T-helper 22 cell (primary cell): ENCODE data around the gene SMAD6.

Experiments
- DNase-seq: peaks from one replicate; pipeline ENCODE4 v3.0.0-alpha.2; 2020; ENCODE audit warnings: low read depth

SMAD6 gene

DNA sequence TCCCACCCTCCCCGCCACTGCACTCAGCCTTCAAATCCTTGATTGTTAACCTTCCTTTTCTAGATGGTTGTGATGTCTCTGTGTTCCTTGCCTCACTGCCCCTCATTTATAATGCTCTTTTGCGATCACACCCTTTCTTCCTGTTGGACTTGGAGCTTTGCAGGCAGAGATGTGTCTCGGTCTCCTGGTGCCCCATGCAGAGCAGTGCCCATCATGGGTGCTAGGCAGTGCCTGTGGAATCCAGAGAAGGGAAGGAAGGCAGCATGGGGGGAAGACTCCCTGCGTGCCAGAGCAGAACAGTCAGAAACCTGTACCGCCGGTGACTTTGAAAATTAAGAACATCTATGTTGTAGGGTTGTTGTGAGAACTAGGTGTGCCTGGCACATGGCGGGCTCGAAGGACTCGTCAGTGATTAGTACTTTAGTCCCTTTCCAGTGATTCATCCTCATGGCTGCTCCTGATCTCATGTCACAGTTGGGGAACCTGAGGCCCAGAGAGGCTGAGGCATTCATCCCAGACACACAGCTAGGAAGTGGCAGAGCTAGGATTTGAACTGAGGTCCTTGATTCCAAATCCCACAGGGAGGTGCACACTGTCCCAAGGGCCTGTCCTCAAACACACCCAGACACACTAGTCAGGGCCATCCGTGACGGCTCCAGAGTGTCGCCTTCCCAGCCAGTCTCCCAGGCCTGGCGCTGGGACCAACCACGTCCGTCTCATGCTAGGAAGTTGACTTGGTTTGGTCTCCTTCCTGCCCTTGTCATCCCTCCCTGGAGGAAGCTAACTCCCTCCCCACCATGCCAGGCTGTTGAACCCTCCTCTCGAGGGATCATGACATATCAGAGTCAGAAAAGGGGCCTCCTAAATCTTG lies 58.3 kb downstream of the SMAD6 start:
- no peak for DNase-seq

DNA sequence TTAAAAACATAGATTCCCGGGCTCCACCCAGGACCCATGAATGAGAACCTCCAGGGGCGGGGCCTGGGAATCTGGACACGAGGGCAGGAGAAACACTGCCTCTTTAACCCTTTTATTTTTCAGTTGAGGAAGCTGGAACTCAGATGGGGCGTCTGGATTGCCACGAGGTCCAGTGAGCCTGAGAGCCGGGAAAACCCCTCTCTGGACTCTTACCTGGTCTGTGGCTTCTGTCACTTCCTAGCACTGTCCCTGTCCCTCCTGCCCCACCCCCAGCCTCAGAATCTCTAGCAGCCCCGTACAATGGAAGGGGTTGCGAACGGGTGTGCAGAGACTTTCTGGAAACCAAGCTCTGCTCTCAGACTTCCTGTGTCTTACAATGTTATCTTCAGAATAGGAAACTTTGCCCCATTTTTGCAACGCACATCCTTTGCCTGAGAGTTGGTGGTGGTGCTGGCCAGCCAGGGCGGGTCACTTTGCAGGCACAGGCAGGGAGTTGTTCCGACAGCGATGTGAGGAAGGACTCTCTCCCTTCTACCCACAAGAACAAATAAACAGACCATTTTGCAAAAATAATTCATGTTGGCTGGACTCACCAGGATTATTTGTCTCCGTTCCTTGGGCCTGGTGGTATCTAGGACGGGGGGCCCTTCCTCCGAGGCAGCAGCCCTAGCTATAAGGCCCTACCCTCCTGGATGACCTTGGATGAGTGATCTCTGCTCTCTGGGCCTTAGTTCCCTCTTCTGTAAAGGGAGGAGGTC lies 59.1 kb downstream of the SMAD6 start:
- DNase-seq = no peak

DNA sequence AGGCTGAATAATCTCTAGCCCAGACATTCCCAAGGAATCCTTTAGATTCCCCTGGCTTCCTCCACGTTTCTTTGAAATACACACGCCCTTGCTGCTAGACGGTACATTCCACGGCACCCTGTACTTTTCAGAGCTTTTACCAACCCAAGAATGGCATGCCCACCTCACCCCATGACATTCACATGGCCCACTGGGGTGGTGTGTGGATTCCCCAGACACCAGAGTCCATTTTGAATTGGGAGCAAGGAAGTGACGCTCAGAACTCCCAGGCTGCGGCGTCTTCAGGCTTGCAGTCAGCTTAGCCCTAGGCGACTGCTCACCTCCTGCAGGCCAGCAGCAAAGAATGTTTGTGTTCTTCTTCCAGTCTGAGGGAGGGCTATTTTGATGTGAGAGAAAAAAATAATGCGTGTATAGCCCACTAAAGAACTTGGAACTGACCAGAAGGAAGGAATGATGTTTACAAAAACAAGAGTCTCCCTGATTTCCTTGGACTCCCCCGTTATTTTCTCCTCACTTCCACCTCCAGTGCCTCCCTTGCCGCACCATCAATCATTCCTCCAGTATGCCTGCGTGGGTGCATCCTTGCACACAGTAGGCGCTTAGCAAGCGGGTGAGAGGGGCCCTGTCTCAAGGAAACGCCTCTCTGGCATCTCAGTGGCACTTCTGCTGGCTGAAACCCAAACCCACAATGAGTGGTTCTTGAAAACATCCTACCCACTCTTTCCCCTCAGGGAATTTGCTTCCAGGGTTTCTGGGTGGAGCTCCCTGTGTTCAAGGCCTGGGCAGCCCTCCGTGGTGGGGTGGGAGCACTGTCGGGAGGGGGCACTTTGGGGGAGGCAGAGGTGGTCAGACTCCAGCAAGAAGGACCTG lies 59.9 kb downstream of the SMAD6 start:
- DNase-seq = no peak

DNA sequence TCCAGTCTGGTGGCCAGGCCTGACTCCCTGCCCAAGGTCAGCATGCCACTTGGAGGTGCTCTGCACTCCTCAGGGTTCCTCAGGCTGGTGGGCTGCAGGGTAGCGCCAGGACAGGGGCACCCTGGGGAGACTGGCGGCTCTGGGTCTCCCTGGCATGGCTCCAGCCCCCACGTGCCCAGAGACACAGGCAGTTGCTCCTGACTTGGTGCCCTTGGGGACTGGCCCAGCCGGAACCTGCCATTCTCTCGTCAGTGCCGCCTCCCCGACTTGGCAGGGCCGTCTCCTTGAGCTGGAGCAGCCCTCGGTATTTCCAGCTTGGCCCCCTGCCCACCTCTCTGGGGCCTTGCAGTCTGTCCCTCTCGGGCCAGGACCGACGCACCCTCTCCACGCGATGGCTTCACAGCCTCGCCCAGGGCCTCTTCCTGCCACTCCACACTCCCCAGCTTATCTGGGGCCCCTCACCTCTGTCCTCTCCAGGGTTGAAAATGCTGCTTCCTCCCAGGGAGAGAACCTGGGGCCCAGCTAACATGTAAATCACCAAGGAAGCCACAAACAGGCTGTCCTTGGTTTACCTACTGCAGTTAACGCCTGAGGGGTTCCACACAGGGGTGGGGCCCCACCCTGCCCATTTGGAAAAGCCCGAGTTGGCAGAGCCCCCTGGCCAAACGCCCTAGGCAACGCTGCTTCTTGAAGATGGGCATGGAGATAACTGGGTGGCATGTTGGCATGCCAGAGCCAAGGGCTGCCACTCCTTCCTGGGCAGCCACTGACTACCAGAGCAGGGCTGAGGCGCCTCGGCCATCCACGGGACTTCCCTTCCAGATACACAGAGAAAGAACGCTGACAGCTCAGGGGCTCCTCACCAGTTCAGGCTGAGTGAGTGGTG lies 61.4 kb downstream of the SMAD6 start:
- no peak for DNase-seq

DNA sequence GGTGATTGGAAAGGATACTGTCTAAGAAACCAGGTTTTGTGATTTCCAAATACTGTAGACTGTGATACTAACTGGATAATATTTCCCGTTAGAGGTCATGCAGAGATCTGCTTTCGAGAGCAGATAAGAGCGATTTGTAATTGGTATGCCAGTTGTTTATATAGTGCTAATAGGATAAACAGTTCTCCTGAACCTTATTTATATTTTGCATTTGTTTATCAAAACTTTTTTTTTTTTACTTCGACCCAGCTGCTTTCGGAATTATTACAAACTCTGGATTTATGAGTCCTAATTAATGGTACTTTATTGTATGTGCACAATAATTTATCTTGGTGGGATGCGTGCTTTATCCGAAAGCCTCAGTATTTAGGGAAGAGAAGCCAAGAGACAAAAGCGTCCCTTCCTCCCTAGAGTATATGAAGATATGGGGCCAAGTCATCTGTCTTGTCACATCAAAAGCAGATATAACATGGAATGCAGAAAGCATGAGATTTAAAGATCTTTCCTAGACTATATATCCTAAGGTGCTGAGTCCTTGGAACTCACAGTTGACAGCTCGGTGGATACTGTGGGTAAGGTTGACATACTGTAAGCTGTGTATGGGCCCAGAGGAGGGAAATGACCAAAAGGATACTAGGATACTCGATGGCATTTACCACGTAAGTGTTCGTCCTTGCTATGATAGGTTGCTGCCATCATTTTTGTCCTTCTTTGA lies 62.2 kb downstream of the SMAD6 start:
- DNase-seq = no peak

DNA sequence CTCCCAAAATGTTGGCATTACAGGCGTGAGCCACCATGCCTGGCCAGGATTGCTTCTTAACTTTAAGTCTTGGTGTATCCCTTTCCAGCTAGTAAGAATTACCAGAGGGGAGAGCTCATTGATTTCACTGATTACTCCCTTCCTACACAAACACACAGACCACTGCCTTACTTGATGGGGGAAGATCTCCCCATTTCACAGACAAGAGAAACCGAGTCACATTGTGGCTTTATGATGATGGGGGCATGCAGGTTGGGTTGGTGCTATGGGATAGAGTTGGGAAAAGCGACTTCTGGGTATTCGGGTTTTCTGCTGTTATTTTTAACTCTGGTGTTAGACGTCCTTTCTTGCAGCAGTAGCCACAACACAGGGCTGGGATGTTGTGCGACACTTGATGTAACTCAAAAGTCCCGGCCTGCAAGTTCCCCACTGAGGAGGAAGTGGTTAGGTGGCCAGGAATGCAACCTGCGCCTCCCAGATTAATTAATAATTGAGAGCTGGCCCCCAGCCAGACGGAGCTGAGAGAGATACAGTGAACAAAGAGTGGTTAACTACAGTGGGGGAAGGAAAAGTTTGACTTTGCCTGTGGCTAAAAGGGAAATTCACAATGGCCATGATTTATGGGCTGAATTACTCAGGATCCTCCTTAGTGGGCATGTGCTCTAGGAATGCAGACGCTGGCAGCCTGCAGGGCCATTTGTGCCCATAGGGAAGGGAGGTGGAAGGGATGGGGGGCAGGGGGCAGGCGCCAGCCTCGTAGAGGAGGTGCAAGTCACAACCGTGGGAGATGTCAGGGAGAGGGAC lies 63.6 kb downstream of the SMAD6 start:
- DNase-seq = no peak

DNA sequence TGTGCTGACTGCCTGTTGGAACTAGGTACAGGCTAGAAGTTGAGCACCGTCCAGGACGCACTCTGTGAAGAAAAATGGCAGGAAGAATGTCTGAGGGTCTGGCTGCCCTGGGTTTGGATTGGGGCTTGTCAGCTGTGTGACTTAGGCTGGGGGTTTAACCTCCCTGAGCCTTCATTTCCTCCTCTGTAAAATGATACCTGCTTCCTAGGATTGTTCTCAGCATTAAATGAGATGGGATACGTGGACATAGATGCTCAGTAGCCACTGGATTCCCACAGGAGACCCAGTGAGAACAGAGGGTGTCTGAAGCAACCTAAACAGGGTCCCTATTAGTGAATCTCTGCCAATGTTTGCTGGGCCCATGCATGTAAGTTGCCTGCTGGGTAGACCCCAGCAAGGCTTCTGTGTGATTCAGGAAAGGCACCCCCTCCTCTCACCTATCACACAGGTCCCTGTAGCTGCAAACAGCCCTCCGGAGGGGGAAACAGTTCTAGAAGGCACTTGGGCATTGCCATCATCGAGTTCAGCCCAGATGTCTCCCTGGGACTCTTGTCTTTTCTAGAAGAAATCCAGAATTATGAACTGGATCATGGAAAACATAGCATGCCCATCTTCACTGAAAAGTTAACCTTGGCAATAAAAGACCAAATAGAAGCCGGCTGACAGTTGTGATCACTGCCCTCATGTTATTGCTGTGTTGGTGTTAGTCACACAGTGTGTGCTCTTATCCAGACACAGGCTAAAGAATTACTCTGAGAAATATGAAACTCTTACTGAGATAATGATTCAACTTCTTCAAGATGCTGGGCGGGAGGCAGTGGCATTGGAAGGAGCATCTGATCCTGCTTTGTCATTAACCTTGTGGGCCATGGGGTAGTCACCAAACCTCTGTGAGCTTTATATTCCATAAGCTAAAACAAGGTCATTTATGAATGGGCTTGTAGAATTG lies 64.5 kb downstream of the SMAD6 start:
- DNase-seq = no peak

DNA sequence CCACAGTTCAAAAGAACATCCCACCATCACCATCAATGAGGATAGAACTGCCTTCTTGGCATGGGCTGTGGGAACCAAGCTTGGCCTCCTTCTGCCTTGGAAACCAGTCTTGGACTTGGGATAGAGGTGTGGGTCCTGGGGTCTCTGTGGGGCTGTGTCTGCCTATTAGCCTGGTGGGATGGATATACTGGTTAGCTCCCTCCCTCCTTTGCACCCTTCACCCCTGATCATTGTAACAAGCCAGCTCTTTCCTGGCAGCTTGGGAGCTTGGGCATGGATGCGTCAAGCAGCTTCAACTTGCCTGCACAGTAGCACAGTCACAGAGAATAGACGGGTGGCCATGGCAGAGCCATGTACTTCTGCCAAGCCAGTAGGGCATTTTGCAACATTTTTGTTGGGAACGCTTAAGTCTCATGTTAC lies 65.2 kb downstream of the SMAD6 start:
- no peak for DNase-seq

DNA sequence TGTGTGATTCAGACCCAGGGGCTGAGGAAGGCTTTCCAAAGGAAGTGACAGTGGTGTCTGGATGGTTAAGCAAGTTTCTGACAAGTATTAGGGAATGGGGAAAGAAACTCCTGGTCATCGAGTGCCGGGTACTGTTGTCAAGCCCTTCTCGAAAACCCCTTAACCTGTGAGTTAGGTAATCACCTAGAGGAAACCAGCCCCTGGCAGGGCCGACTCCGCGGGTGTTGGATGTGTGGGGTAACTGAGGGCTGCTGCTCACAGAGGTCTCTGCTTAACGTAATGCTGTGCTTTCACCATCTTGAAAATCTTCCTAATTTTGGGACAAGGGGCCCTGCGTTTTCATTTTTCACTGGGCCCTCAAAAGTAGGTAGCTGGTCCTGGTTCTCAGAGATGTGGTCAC lies 67.0 kb downstream of the SMAD6 start:
- no peak for DNase-seq

DNA sequence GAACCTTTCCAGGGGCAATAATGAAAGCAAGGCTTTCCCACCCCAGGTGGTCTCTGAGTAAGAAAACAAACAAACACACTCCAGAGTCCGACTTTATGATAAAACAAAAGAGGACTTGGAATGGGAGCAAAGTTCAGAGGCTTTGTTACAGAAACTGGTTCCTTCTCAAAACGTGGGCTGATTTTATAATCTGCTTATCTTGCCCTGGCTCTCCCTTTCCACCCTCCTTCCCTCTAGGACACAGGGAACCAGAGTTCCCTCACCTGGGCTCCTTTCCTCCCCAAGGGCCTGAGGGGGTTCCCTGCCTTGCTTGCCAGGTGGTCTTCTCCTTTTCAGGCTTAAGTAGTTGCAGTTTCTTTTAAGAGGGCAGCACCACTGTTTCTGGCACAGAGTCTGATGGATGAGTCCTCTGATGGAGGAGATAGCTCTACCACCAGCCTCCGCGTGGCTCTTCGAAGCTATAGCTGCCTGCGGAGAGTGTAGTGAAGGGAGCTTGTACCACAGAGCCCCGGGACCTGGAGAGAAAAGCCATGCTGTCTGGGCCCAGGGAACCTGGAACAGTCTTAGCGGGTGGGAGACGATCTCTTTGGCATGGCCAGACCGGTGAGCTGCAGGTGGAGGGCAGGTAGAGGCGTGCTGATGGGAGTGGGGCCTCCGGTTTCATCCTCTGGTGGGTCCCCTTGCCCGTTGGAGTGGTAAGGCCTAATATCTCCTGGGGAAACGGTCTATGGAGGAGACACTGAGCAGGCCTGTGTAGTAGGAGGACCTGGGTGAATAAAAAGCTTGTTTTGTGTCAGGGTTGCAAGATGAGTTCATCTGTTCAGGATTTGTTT lies 68.7 kb downstream of the SMAD6 start:
- no peak for DNase-seq

DNA sequence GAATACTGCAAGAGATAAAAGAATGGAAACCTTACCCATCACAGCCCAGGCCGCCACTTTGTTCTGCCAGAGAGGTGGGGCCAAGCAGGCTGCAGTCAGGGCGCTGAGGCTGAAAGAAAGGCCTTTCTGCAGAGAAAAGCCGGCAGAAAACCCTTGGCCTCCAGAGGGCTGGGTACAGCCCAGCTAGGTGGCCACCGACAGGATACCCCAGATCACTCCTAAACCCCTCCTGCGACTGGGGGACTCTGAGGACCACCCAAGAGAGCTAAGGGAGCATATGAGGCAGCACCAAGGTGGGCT lies 69.3 kb downstream of the SMAD6 start:
- DNase-seq = no peak

DNA sequence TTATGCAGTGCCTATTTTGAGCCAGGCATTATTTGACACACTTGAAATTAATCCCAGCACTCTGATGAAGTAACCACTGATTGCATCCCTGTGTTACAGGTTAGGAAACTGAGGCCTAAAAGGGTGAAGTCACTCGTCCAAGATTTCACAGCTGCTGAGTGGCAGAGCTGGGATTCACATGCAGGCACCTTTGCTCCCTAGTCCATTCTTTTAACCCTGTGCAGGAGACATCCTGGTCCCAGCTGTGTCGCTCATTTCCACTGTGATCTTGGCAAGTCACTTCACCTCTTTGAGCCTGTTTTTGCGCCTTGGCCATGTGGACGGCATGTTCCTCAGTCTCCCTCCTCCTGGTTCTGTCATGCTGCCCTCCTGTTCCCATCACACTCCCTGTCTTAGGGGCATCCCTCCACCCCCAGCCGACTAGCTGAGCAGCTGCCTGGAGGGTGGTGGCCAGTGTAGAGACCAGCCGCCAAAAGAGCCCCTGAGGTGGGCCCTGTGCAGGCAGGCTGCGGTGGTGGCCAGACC lies 70.6 kb downstream of the SMAD6 start:
- DNase-seq = no peak

DNA sequence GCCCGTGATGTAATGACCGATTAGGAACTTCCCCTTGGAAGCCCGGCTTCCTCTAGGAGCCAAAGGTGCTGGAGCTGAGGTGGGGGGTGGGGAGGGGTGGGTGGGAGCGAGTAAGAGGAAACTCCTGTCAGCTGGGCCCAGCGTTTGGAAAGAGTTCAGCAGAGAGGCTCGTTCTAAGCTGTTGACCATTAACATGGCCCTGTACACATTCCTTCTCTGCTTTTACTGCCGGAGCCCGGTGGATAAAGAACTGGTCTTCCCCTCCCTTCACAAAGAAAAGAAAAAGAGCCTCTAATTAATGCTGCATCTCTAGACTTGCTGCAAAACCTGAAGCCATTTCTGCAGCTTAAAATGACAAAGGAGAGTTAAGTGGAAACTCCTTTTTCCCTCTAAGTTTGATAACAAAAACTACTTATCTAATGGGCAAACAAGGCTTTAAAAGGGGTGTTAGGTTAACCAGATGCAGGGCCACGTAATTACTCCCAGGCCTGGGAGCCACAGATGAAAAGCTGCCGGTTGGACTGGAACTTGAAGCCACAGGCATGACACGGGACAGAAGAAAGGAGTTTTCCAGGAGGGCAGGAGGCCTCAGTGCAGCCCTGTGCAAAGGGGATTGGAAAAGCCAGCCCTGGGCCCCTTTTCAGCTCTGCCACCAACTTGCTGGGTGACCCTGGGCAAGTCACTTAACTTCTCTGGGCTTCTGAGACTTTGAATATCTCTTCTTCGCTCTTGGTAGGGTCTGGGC lies 71.3 kb downstream of the SMAD6 start:
- no peak for DNase-seq

DNA sequence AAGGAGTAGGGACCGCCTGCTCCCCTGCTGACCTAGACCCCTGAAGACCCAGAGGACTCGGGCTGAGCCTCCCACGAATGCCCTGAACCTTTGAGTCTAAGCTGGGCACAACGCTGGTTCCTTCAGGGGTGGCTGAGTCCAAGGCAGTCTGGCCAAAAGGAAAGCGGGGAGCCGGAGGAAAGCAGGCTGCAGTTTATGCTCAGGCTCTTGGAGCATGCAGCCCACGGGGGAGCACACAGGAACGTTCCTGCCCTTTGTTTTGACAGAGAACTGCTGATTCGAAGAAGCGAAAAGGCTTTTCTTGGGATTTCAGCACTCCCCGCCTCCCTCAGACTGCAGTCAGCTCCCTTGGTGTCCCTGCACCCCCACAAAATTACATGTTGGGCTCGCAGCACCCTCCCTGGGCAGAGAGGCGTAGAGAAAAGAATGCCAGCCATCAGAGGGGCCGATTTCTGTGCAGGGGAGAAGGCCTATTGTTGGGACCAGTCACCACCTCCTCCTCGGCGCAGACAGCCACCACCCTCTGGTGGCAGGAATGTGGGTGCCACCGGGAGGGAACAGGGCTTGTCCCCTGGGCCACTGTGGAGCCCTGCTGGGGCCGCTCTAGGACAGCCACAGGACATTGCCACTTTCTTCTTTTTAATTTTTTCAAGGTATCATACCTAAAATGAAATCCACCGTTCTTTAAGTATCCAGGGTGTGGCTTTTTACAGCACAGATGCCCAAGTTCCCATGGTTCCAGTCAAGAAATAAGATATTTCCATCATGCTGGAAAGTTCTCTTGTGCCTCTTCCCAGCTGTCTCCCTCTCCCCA lies 72.2 kb downstream of the SMAD6 start:
- DNase-seq = no peak

DNA sequence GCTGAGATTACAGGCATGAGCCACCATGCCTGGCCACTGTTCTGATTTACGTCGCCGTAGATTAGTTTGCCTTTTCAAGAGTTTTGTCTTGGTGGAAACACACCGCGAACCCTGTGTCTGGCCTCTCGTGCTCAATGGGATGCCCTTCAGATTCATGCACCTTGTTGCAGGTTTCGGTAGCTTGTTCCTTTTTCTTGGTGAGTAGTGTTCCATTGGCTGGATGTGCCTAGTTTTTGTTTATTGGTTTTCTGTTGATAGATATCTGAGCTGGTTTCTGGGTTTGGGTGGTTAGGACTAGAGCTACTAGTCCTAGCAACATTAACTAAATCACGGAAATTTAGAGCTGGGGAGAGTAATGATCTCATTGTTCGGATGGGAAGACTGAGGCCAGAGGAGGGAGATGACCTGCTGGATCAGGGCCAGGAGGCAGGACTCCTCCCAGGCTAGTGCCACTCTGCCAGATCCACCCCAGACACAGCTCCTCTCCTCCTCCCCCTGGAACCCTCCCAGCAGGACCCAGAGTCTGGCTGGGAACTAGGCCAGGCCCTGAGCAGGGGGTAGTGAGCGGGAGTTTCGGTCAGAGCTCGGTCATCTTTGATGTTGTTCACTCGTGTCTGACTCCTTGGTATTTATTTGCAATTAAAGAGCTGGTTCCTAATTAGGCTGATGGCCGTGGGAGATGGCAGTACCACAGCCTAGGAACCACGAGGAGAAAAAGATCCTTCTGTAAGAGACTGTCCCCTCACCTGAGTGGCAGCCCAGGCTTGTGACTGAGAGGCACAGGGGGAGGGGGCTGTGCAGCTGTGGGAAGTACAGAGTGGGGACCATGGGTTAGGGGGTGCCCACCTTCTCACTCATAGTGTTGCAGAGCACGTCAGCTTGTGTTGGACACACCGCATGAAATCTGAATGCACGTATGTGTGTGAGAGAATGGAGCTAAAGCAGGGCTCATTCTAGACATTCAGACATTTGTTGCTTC lies 73.4 kb downstream of the SMAD6 start:
- no peak for DNase-seq
